ENCODE measurements around the gene GJB2.

Gene GJB2

GRCh38 chr13:20165417-20166257 is 27.1 kb downstream of the GJB2 start:
- no peaks in the 10 kb centered on the region for H3K9me3 Mint-ChIP-seq
- H3K27ac Mint-ChIP-seq = no peak overlapping the region
- peaks cover 55% of the 10 kb centered on the region for H3K27me3 Mint-ChIP-seq (ENCODE audit: low read depth, poor library complexity)
- peaks cover 15% of the 10 kb centered on the region for H3K4me1 Mint-ChIP-seq
- no peak overlapping the region for H3K4me3 Mint-ChIP-seq
- H3K36me3 Mint-ChIP-seq (ENCODE audit: low read depth) = no peaks in the 10 kb centered on the region
- TF ChIP-seq CTCF (IDR thresholded peaks at IDR 0.05) = no peak
- no peak for DNase-seq

- no peaks in the 10 kb centered on the region for H3K9me3 Mint-ChIP-seq
- TF ChIP-seq CTCF (IDR thresholded peaks at IDR 0.05) = no peak
- DNase-seq = no peak
- H3K36me3 Mint-ChIP-seq (ENCODE audit: low read depth) = no peaks in the 10 kb centered on the region
- H3K4me3 Mint-ChIP-seq = peak overlapping the region; percentile 68
- H3K27ac Mint-ChIP-seq = no peak overlapping the region
- H3K27me3 Mint-ChIP-seq (ENCODE audit: low read depth, poor library complexity) = peaks cover 76% of the 10 kb centered on the region
- H3K4me1 Mint-ChIP-seq = peaks cover 30% of the 10 kb centered on the region
Measured at GRCh38 chr13:20161951-20162300, 30.8 kb downstream of the GJB2 start.

GRCh38 chr13:20161275-20161950 is 31.3 kb downstream of the GJB2 start:
- Mint-ChIP-seq H3K27me3 (ENCODE audit: low read depth, poor library complexity) (peaks cover 80% of the 10 kb centered on the region), H3K9me3 (no peaks in the 10 kb centered on the region), H3K4me3 (peak overlapping the region; percentile 68), H3K27ac (no peak overlapping the region), H3K4me1 (peaks cover 29% of the 10 kb centered on the region), H3K36me3 (ENCODE audit: low read depth) (no peaks in the 10 kb centered on the region)
- peak; percentile 59 for DNase-seq
- TF ChIP-seq CTCF (IDR thresholded peaks at IDR 0.05) = no peak

GRCh38 chr13:20160306-20161274 is 32.1 kb downstream of the GJB2 start, which contains the start of gene GJA3:
TSS of gene GJA3 (minus strand) at chr13:20161052. CDS start at chr13:20143288, 17,764 bp downstream.
- H3K36me3 Mint-ChIP-seq (ENCODE audit: low read depth) = no peaks in the 10 kb centered on the region
- DNase-seq = peak; percentile 82
- no peak within 1 kb of the TSS for H3K27ac Mint-ChIP-seq

More at GRCh38 chr13:20160306-20161274, 32.1 kb downstream of the GJB2 start, which contains the start of gene GJA3:
- Mint-ChIP-seq H3K9me3 (no peaks in the 10 kb centered on the region), H3K4me1 (peaks cover 21% of the 10 kb centered on the region), H3K27me3 (ENCODE audit: low read depth, poor library complexity) (peaks cover 80% of the 10 kb centered on the region), H3K4me3 (peak within 1 kb of the TSS; percentile 83)
- TF ChIP-seq CTCF (IDR thresholded peaks at IDR 0.05) = no peak

Measured in nephron progenitor cell (in vitro differentiated cells).